AG04450 (cell line): ENCODE data around the gene SLC7A7. TPM values are rescaled to one million over a fixed set of nuclear protein-coding genes. Genes with fewer than 3 reads are reported as not detected.
"Not testable (repeated sequence)": the region's sequence is repeated elsewhere in the genome, so short reads cannot be mapped to it uniquely, and the experiment has no call there.

Experiments used
- CTCF ChIA-PET: fragments of 300-600, 350-600 bp; formaldehyde crosslinking; extraction: SDS; loops from one replicate; lab custom pipeline; 2022; ENCODE audit warnings: antibody characterized with exemption, inconsistent platforms; lab: Charles Lee
- POLR2A ChIA-PET: fragments of 350-600 bp; formaldehyde crosslinking; extraction: SDS; loops from one replicate; lab custom pipeline; 2021; ENCODE audit warnings: antibody characterized with exemption, inconsistent platforms; lab: Yijun Ruan, JAX
- DNase-seq: peaks from one replicate; pipeline ENCODE4 v3.0.0-alpha.2; 2011; ENCODE audit warnings: low read depth, low spot score
- H3K27ac ChIP-seq: one replicate; pipeline ENCODE4 v1.5.1; 2012; ENCODE audit warnings: low read depth, low read length, control low read depth
- H3K27me3 ChIP-seq: one replicate; pipeline ENCODE4 v1.6.0; 2012; ENCODE audit warnings: low read length; ENCODE audit not compliant: control insufficient read depth, insufficient read depth
- H3K4me3 ChIP-seq: 2 replicates; pipeline ENCODE4 v1.5.1; 2011; ENCODE audit warnings: mild to moderate bottlenecking, low read depth, low read length, control low read depth
- H3K9me3 ChIP-seq: 2 replicates; pipeline ENCODE4 v1.5.1; 2012; ENCODE audit warnings: low read length; ENCODE audit not compliant: control insufficient read depth, insufficient read depth
- polyA plus RNA-seq: library from polyadenylated mRNA; depleted of rRNA; stranded (reverse); fragments of >200 nt; gene quantifications from 2 replicates; pipeline ENCODE4 v1.2.3, GENCODE V29; 2011
- TF ChIP-seq, protein P1 (sequence below): IDR thresholded peaks from 2 replicates; pipeline ENCODE4 v1.5.1; 2011; ENCODE audit warnings: low read depth, low read length, control low read depth, inconsistent platforms

Gene SLC7A7
- polyA plus RNA-seq, 1 experiment = 7.7 TPM

- ChIA-PET CTCF (interaction anchor here (0.8 kb wide), 1 partner anchor 26 kb away, joined by 4 read pairs; no protein-coding TSS in a partner anchor), POLR2A (interaction anchor here (0.6 kb wide), 1 partner anchor 18 kb away, joined by 3 read pairs; no protein-coding TSS in a partner anchor)
- TF ChIP-seq, protein P1, sequence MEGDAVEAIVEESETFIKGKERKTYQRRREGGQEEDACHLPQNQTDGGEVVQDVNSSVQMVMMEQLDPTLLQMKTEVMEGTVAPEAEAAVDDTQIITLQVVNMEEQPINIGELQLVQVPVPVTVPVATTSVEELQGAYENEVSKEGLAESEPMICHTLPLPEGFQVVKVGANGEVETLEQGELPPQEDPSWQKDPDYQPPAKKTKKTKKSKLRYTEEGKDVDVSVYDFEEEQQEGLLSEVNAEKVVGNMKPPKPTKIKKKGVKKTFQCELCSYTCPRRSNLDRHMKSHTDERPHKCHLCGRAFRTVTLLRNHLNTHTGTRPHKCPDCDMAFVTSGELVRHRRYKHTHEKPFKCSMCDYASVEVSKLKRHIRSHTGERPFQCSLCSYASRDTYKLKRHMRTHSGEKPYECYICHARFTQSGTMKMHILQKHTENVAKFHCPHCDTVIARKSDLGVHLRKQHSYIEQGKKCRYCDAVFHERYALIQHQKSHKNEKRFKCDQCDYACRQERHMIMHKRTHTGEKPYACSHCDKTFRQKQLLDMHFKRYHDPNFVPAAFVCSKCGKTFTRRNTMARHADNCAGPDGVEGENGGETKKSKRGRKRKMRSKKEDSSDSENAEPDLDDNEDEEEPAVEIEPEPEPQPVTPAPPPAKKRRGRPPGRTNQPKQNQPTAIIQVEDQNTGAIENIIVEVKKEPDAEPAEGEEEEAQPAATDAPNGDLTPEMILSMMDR = no peak
- H3K27me3 ChIP-seq = peaks cover 10% of the 10 kb centered on the region
- H3K9me3 ChIP-seq = 0 out of 2 replicates have a peak, but pooled peaks cover 6% of the 10 kb centered on the region
- H3K27ac ChIP-seq = no peak overlapping the region
- no peak for DNase-seq
- H3K4me3 ChIP-seq = no peak overlapping the region
These were observed 18.0 kb downstream of the SLC7A7 start for GRCh38 chr14:22797017-22797917.

DNA sequence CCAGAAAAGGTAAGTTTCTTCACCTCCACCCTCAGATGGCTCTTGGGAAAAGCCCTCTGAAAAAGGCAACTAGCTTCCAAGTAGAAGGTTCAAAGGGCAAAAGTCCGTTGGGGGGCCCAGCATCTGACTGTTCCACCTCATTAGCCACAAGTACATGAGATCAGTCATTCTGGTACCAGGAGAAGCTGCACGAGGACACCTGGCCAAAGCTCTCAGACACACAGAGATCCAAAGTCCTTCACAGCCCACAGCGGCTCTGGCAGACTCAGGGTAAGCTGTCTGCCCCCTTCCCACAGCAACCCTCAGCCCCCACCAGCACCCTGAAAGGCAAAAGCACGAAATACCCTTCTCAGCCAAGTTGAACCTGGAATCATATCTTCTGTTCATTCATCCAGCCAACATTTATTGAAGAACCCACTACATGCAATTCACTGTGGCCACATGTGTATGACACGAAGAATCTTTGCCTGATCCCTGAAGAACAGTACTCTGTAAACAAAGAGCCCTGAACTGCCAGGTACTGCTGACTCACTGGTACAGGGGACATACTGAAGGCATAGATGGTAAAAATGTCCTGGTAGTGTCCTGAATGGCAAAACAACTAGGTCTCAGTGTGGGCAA lies 19.0 kb downstream of the SLC7A7 start:
- ChIA-PET POLR2A (no interaction called here), CTCF (interaction anchor here (0.6 to 0.8 kb wide), 2 partner anchors 27 to 225 kb away, joined by 3 to 4 read pairs; no protein-coding TSS in a partner anchor)
- H3K27me3 ChIP-seq = peaks cover 10% of the 10 kb centered on the region

DNA sequence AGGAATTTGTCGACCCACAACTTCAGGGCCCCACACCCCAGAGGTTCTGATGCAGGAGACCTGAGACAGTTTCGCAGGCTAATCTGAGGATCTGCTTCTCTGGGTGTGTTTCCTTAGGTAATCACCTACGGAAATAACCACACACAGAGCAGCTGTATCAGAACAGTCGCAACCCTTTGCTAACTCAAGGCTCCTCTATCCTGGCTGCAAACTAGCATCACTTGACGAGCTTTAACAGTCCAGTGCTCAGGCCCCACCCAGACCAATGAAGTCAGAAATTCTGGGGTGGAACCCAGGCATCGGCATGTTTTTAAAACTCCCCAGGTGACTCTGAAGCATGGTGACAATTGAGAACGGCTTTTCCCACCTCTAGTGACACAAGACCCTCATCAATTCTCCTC lies 20.7 kb downstream of the SLC7A7 start:
- Histone ChIP-seq H3K27me3 (peaks cover 10% of the 10 kb centered on the region), H3K9me3 (0 out of 2 replicates have a peak, but pooled peaks cover 6% of the 10 kb centered on the region), H3K4me3 (no peak overlapping the region), H3K27ac (no peak overlapping the region)
- DNase-seq = no peak
- CTCF ChIA-PET = interaction anchor here (1.0 kb wide), 1 partner anchor 29 kb away, joined by 3 read pairs; no protein-coding TSS in a partner anchor
- POLR2A ChIA-PET = no interaction called here
- TF ChIP-seq, protein P1 = no peak

More for the DNA sequence above, 19.0 kb downstream of the SLC7A7 start:
- H3K4me3 ChIP-seq = no peak overlapping the region
- H3K27ac ChIP-seq = no peak overlapping the region
- TF ChIP-seq, protein P1 = no peak
- H3K9me3 ChIP-seq = 0 out of 2 replicates have a peak, but pooled peaks cover 6% of the 10 kb centered on the region
- DNase-seq = no peak

GRCh38 chr14:22793976-22794375 lies 21.3 kb downstream of the SLC7A7 start:
- H3K27me3 ChIP-seq = peaks cover 10% of the 10 kb centered on the region
- H3K27ac ChIP-seq = no peak overlapping the region
- no peak overlapping the region for H3K4me3 ChIP-seq
- CTCF ChIA-PET = interaction anchor here (1.0 kb wide), 1 partner anchor 30 kb away, joined by 3 read pairs; no protein-coding TSS in a partner anchor
- no peak for DNase-seq
- POLR2A ChIA-PET = no interaction called here
- TF ChIP-seq, protein P1 = no peak
- 0 out of 2 replicates have a peak, but pooled peaks cover 6% of the 10 kb centered on the region for H3K9me3 ChIP-seq

- POLR2A ChIA-PET, DNase-seq, H3K4me3 ChIP-seq, H3K9me3 ChIP-seq, CTCF ChIA-PET, H3K27ac ChIP-seq: not testable (repeated sequence)
- peaks cover 10% of the 10 kb centered on the region for H3K27me3 ChIP-seq
These were observed 21.7 kb downstream of the SLC7A7 start for GRCh38 chr14:22793550-22793949.
